ENCODE data around the gene BHMT2.

The BHMT2 gene

GRCh38 chr5:79070350-79070667 is 742 bp downstream of the BHMT2 start:
- no peak for DNase-seq (ENCODE audit: low spot score)

- no peak for DNase-seq (ENCODE audit: low spot score)
Observed at GRCh38 chr5:79074641-79075040, 5.1 kb downstream of the BHMT2 start.

- DNase-seq (ENCODE audit: low spot score): no peak
Observed at GRCh38 chr5:79075646-79076426, 6.3 kb downstream of the BHMT2 start.

GRCh38 chr5:79076819-79077218 is 7.3 kb downstream of the BHMT2 start:
- no peak for DNase-seq (ENCODE audit: low spot score)

GRCh38 chr5:79077680-79078365 is 8.3 kb downstream of the BHMT2 start:
- DNase-seq (ENCODE audit: low spot score): no peak

- no peak for DNase-seq (ENCODE audit: low spot score)
Observed at GRCh38 chr5:79080804-79081203, 11.2 kb downstream of the BHMT2 start.

- DNase-seq (ENCODE audit: low spot score): no peak
Observed at GRCh38 chr5:79081779-79082178, 12.2 kb downstream of the BHMT2 start.

- no peak for DNase-seq (ENCODE audit: low spot score)
Observed at GRCh38 chr5:79086116-79086515, 16.5 kb downstream of the BHMT2 start.

GRCh38 chr5:79088507-79088906 is 18.9 kb downstream of the BHMT2 start:
- DNase-seq (ENCODE audit: low spot score): no peak

GRCh38 chr5:79091064-79091463 is 21.5 kb downstream of the BHMT2 start:
- no peak for DNase-seq (ENCODE audit: low spot score)

- DNase-seq (ENCODE audit: low spot score): no peak
Observed at GRCh38 chr5:79093762-79094161, 24.2 kb downstream of the BHMT2 start.

GRCh38 chr5:79105868-79106267 is 36.3 kb downstream of the BHMT2 start:
- no peak for DNase-seq (ENCODE audit: low spot score)

- no peak for DNase-seq (ENCODE audit: low spot score)
Observed at GRCh38 chr5:79107020-79107796, 37.6 kb downstream of the BHMT2 start.

GRCh38 chr5:79108086-79108485 is 38.5 kb downstream of the BHMT2 start:
- no peak for DNase-seq (ENCODE audit: low spot score)

GRCh38 chr5:79108792-79109191 is 39.2 kb downstream of the BHMT2 start:
- no peak for DNase-seq (ENCODE audit: low spot score)

GRCh38 chr5:79109527-79110492 is 40.2 kb downstream of the BHMT2 start:
- DNase-seq (ENCODE audit: low spot score): no peak

GRCh38 chr5:79111387-79111959 is 41.9 kb downstream of the BHMT2 start, which contains the start of gene BHMT:
BHMT (plus strand) TSS chr5:79111809; CDS start chr5:79111886, 77 bp downstream.
- no peak for DNase-seq (ENCODE audit: low spot score)

- no peak for DNase-seq (ENCODE audit: low spot score)
Observed at GRCh38 chr5:79111960-79112702, 42.6 kb downstream of the BHMT2 start.

- no peak for DNase-seq (ENCODE audit: low spot score)
Observed at GRCh38 chr5:79112703-79113058, 43.1 kb downstream of the BHMT2 start.

GRCh38 chr5:79119486-79119885 is 49.9 kb downstream of the BHMT2 start:
- DNase-seq (ENCODE audit: low spot score): no peak

GRCh38 chr5:79120221-79120620 is 50.7 kb downstream of the BHMT2 start:
- DNase-seq (ENCODE audit: low spot score): no peak
